ENCODE data around the gene TMEM205. TPM values are rescaled to one million over a fixed set of nuclear protein-coding genes. Genes with fewer than 3 reads are reported as not detected.

Gene TMEM205
- total and polyA plus RNA-seq, 2 of the 13 experiments (the other 11 are each of a cell fraction or from before 2014, with no cell fraction given) = 45.5 to 98.7 TPM

DNA sequence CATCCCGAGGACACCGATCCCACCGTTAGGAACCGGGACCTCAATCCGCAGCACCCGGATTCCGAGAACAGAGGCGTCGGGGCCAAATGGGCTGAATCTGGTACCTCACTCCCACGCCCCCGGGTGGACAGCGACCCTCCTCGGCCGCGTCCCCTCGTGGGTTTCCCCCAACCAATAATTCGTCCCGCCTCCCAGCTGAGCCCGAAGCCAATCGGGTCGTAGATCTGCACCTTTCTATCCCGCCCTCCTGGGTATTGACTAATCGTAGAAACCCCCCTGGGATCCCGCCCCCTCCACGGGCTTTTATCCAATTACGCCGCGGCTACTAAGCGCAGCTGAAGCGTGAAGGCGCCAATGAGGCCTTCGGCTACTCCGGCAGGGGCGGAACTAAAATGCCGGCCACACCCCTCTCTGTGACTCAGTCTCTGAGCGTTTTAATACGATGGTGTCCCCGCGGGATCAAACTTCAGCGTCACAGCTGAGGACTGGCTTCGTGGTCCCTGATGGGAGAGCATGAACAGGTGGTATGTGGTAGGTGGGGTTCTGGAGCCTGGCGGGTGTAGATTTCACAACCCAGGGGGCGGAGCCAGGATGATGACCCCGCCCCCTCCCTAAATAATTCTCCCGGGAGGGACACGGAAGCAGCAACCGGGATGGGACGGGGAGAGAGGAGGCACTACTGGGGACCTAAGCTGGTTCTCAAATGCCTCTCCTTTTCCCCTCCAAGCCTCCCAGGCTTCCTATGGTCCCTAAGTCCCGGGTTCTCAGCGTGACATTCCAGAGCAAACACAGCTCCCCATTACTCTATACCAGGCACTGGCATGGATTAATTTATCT is at the start of gene TMEM205, which contains the start of gene CCDC159 (continued):
- TF ChIP-seq MAZ (IDR thresholded peaks at IDR 0.05; ENCODE audit: borderline replicate concordance, low read depth, low read length) (no peak; the same call in 1 of the 2 replicates), MAZ (CRISPR knock-in tag; IDR thresholded peaks at IDR 0.05; ENCODE audit: low read depth) (0 out of 2 replicates have a peak, but pooled peaks have one; percentile 4), TEAD2 (CRISPR knock-in tag; IDR thresholded peaks at IDR 0.05) (no peak), ZNF562 (CRISPR knock-in tag; IDR thresholded peaks at IDR 0.05; ENCODE audit: borderline replicate concordance) (no peak), ZNF75D (CRISPR knock-in tag; IDR thresholded peaks at IDR 0.05; ENCODE audit: borderline replicate concordance) (no peak), SNAPC2 (CRISPR knock-in tag; IDR thresholded peaks at IDR 0.05) (no peak), NFE2L1 (CRISPR knock-in tag; IDR thresholded peaks at IDR 0.05; ENCODE audit: borderline replicate concordance) (no peak), FOXK2 (IDR thresholded peaks at IDR 0.05) (no peak), SP4 (CRISPR knock-in tag; IDR thresholded peaks at IDR 0.05) (peak; percentile 96), TMF1 (CRISPR knock-in tag; IDR thresholded peaks at IDR 0.05; ENCODE audit: low read depth) (0 out of 2 replicates have a peak, but pooled peaks have one; percentile 30), ZBTB7A (CRISPR knock-in tag; IDR thresholded peaks at IDR 0.05) (no peak), FOXO1 (CRISPR knock-in tag; IDR thresholded peaks at IDR 0.05) (no peak), TCF7 (IDR thresholded peaks at IDR 0.05; ENCODE audit: low read depth) (no peak), MEIS1 (CRISPR knock-in tag; IDR thresholded peaks at IDR 0.05; ENCODE audit: borderline replicate concordance) (0 out of 2 replicates have a peak, but pooled peaks have one; percentile 58), ZNF496 (CRISPR knock-in tag; IDR thresholded peaks at IDR 0.05; ENCODE audit: insufficient replicate concordance) (no peak), ZNF790 (CRISPR knock-in tag; IDR thresholded peaks at IDR 0.05; ENCODE audit: borderline replicate concordance) (peak; percentile 43; the same call in 1 of the 2 replicates), PITX1 (CRISPR knock-in tag; IDR thresholded peaks at IDR 0.05) (no peak), ZNF44 (CRISPR knock-in tag; IDR thresholded peaks at IDR 0.05) (no peak), HOXA9 (CRISPR knock-in tag; IDR thresholded peaks at IDR 0.05; ENCODE audit: borderline replicate concordance) (no peak)
- TF ChIP-seq, protein P1, sequence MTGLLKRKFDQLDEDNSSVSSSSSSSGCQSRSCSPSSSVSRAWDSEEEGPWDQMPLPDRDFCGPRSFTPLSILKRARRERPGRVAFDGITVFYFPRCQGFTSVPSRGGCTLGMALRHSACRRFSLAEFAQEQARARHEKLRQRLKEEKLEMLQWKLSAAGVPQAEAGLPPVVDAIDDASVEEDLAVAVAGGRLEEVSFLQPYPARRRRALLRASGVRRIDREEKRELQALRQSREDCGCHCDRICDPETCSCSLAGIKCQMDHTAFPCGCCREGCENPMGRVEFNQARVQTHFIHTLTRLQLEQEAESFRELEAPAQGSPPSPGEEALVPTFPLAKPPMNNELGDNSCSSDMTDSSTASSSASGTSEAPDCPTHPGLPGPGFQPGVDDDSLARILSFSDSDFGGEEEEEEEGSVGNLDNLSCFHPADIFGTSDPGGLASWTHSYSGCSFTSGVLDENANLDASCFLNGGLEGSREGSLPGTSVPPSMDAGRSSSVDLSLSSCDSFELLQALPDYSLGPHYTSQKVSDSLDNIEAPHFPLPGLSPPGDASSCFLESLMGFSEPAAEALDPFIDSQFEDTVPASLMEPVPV (CRISPR knock-in tag; IDR thresholded peaks at IDR 0.05) = 0 out of 2 replicates have a peak, but pooled peaks have one; percentile 32
- TF ChIP-seq, protein P2, sequence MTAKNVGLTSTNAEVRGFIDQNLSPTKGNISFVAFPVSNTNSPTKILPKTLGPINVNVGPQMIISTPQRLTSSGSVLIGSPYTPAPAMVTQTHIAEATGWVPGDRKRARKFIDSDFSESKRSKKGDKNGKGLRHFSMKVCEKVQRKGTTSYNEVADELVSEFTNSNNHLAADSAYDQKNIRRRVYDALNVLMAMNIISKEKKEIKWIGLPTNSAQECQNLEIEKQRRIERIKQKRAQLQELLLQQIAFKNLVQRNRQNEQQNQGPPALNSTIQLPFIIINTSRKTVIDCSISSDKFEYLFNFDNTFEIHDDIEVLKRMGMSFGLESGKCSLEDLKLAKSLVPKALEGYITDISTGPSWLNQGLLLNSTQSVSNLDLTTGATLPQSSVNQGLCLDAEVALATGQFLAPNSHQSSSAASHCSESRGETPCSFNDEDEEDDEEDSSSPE (CRISPR knock-in tag; IDR thresholded peaks at IDR 0.05) = peak; percentile 28; the same call in 1 of the 2 replicates
- TF ChIP-seq, protein P3, sequence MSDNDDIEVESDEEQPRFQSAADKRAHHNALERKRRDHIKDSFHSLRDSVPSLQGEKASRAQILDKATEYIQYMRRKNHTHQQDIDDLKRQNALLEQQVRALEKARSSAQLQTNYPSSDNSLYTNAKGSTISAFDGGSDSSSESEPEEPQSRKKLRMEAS (IDR thresholded peaks at IDR 0.05) = peak; percentile 68
- TF ChIP-seq, protein P4, sequence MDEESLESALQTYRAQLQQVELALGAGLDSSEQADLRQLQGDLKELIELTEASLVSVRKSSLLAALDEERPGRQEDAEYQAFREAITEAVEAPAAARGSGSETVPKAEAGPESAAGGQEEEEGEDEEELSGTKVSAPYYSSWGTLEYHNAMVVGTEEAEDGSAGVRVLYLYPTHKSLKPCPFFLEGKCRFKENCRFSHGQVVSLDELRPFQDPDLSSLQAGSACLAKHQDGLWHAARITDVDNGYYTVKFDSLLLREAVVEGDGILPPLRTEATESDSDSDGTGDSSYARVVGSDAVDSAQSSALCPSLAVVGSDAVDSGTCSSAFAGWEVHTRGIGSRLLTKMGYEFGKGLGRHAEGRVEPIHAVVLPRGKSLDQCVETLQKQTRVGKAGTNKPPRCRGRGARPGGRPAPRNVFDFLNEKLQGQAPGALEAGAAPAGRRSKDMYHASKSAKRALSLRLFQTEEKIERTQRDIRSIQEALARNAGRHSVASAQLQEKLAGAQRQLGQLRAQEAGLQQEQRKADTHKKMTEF (CRISPR knock-in tag; IDR thresholded peaks at IDR 0.05) = peak; percentile 80
- TF ChIP-seq, protein P5, sequence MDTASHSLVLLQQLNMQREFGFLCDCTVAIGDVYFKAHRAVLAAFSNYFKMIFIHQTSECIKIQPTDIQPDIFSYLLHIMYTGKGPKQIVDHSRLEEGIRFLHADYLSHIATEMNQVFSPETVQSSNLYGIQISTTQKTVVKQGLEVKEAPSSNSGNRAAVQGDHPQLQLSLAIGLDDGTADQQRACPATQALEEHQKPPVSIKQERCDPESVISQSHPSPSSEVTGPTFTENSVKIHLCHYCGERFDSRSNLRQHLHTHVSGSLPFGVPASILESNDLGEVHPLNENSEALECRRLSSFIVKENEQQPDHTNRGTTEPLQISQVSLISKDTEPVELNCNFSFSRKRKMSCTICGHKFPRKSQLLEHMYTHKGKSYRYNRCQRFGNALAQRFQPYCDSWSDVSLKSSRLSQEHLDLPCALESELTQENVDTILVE (CRISPR knock-in tag; IDR thresholded peaks at IDR 0.05) = no peak
